Skin epidermis (tissue), 12 donors: ENCODE data around the gene ZSWIM1.

Experiments
- H3K27ac ChIP-seq, 21 experiments: fragments of 200-600 bp; sonication (generic) in 11 of 21; one replicate each; pipeline ENCODE4 v1.5.0; 2020; ENCODE audit warnings: mild to moderate bottlenecking in 3 of 21, inconsistent platforms in 2 of 21, moderate library complexity in 2 of 21
- H3K4me3 ChIP-seq, 7 experiments: fragments of 200-600 bp; sonication (generic) in 2 of 7; one replicate each; pipeline ENCODE4 v1.5.0; 2020; ENCODE audit warnings: inconsistent platforms in 2 of 7, mild to moderate bottlenecking in 2 of 7, moderate library complexity in 1 of 7

Gene ZSWIM1

DNA sequence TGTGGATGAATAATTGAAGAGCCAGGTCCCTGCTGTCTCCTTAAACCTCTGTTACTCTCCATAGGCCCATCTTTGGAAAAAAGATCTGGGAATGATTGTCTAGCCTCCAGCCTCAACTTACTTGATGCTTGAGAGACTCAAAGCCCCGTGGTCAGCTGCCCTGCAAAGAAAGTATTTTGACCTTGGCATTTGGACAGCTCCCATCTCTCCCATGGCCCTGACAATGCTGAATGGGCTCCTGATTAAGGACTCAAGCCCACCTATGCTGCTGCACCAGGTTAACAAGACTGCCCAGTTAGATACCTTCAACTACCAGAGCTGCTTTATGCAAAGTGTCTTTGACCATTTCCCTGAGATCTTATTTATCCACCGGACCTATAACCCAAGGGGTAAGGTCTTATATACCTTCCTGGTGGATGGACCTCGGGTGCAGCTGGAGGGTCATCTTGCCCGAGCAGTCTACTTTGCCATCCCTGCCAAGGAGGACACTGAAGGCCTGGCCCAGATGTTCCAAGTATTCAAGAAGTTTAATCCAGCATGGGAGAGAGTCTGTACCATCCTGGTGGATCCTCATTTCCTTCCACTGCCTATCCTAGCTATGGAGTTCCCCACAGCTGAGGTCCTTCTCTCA is 1.6 kb downstream of the ZSWIM1 start:
- Histone ChIP-seq H3K4me3 (no peak overlapping the region), H3K27ac (no peak overlapping the region)

DNA sequence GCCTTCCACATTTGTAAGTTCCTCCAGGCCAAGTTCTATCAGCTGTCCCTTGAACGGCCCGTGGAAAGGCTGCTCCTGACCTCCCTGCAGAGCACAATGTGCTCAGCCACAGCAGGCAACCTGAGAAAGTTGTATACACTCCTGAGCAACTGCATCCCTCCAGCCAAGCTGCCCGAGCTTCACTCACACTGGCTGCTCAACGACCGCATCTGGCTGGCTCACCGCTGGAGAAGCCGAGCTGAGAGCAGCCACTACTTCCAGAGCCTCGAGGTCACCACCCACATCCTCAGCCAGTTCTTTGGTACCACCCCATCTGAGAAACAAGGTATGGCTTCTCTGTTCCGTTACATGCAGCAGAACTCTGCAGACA is 2.1 kb downstream of the ZSWIM1 start:
- Histone ChIP-seq H3K4me3 (no peak overlapping the region), H3K27ac (no peak overlapping the region)

DNA sequence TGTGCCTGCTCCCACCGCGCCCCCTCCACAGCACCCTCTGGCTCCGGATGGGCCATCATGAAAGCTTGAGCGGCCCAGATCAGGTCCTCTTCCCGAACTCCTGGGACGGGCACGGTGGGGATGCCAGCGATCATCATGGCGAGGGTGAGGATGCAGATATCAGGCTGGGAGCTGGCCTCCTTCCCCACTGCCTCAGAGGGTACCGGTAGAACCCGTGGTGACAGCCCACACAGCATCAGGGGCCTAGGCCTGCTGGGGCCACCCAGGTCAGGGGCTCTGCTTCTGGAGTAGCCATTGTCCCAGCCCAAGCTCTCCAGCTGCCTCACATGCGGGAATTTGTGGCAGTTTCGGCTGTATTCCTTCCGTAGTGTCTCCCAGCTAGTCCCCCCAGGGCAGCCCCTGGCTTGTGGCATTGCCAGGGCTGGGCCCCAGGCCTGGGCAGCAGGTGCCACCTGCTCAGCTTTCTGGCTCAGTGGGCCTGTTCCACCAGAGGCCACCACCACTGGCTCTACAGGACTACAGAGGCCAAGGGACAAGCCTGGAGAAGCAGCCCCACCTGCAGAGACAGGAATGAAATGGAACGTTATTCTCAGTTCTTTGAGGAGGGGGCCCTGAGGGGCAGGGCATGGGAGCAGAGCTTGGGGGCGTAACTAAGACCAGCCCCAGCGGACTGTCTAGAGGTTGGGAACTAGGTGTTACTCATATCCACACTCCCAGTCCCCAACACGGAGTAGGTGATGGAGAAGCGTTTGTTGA is 5.7 kb downstream of the ZSWIM1 start:
- H3K4me3 ChIP-seq, result no peak overlapping the region
- no peak overlapping the region for H3K27ac ChIP-seq

DNA sequence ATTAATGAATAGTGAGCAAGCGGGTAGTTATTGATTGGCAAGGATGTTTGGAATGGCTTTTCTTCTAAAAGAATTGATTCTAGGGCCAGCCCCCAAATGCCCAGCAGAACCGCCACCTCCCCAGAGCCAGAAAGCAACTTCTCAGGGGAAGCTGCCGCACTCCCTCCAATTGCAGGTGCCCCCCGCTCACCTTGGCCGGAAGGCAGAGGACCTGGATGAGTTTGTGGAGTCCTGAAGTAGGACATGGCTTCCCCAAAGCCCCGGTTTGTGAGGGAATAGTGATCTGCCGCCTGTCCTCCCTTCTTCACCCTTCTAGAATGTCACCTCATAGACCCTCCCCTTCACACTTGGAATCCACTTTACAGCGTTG is 6.3 kb downstream of the ZSWIM1 start, which contains the start of gene SPATA25:
TSS of gene SPATA25 (minus strand) at position 277 of the 370 bp plus-strand sequence. CDS start at position 245, 32 bp downstream.
- Histone ChIP-seq H3K27ac (no peak within 1 kb of the TSS), H3K4me3 (no peak within 1 kb of the TSS)

DNA sequence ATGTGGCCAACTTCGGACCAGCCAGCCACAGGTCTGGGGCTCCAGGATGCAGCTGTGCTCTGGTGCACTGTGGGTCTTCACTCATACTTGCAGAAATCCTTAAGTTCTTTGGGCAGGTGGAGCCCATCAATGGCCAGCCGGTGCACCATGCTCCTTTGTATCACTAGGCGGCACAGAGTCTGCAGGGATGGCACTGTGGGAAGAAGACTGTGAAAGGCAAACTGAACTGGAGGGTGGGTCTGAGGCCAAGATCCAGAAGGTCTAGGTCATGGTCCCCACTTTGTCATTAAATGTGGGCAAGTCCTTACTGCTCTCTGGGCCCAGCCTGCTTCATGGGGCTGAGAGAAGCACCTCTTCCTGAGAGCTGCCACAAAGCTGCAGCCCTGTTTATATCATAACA is 7.7 kb downstream of the ZSWIM1 start:
- H3K27ac ChIP-seq, result no peak overlapping the region

DNA sequence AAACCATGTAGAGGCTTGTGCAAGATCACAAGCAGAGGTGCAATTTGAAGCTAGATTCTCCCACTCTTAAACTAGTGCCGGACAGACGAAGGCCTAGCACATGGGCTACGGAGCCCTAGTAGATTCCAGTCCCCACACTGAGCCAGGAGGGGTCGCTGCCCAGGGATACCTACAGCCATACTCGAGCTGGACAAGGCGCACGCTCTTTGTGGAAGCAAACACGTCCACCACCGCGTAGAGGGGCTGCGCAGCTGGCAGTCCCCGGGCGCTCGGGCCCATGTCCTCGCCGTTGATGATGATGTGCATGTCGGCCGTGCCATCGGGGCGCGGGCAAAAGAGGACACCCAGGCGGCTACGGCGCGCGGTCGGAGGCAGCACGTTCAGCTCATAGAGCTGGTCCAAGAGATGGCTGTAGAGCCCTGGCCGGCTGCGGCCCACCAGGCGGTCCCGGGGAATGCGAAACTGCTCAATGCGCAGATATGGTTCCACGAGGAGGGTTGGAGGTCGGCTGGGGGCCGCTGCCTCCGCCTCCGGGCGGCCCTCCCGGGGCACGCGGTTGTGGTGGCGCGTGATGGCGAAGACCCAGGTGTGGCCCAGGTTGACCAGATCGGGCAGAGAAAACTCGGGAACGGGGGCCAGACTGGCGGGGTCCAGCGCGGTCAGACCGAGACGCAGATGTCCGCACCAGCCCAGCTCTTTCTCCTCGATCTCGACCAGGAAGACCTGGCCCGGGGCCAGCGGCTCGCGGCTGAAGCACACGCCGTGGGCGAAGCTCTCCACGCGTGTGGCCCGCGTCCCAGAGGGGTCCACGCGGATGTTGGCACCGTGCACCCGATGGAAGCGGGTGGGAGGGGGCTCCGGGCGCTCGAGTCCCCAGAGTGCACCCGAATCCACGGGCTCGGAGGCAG is 9.3 kb downstream of the ZSWIM1 start:
- Histone ChIP-seq H3K27ac (peak overlapping the region; percentile 36 to 92 (median 78)), H3K4me3 (peak overlapping the region; percentile 53 to 93 (median 78))

More for the DNA sequence above, 7.7 kb downstream of the ZSWIM1 start:
- H3K4me3 ChIP-seq, result no peak overlapping the region

DNA sequence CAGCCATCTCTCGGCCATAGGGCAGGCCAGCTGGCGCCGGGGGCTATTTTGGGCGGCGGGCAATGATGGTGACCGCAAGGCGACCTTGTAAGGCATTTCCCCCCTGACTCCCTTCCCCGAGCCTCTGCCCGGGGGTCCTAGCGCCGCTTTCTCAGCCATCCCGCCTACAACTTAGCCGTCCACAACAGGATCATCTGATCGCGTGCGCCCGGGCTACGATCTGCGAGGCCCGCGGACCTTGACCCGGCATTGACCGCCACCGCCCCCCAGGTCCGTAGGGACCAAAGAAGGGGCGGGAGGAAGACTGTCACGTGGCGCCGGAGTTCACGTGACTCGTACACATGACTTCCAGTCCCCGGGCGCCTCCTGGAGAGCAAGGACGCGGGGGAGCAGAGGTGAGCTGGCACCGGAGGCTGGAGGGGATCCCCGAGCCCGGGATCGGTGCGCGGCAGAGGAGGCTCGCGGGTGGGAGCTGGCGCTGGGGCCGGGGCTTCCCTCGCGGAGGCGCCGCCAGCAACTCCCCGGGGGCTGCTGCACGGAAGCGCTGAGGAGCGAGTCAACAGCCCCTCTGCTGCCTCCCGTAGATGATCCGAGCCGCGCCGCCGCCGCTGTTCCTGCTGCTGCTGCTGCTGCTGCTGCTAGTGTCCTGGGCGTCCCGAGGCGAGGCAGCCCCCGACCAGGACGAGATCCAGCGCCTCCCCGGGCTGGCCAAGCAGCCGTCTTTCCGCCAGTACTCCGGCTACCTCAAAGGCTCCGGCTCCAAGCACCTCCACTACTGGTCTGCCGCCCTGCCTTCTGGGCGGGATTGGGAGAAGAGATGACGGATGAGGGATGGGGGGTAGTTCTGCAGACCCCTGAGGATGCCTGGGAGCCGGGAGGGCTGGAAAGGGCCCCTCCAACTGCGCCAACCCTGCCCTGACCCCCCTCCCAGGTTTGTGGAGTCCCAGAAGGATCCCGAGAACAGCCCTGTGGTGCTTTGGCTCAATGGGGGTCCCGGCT is 10.3 kb downstream of the ZSWIM1 start, which contains the start of the genes CTSA and NEURL2:
TSS of gene CTSA (plus strand) at position 351 of the 999 bp plus-strand sequence. CDS start at position 585, 234 bp downstream.
TSS of gene NEURL2 (minus strand) at position 224 of the 999 bp plus-strand sequence. CDS start at position 7, 217 bp downstream.
- Histone ChIP-seq H3K27ac (peak within 1 kb of the TSS; percentile 36 to 92 (median 78)), H3K4me3 (peak within 1 kb of the TSS; percentile 53 to 93 (median 78))

DNA sequence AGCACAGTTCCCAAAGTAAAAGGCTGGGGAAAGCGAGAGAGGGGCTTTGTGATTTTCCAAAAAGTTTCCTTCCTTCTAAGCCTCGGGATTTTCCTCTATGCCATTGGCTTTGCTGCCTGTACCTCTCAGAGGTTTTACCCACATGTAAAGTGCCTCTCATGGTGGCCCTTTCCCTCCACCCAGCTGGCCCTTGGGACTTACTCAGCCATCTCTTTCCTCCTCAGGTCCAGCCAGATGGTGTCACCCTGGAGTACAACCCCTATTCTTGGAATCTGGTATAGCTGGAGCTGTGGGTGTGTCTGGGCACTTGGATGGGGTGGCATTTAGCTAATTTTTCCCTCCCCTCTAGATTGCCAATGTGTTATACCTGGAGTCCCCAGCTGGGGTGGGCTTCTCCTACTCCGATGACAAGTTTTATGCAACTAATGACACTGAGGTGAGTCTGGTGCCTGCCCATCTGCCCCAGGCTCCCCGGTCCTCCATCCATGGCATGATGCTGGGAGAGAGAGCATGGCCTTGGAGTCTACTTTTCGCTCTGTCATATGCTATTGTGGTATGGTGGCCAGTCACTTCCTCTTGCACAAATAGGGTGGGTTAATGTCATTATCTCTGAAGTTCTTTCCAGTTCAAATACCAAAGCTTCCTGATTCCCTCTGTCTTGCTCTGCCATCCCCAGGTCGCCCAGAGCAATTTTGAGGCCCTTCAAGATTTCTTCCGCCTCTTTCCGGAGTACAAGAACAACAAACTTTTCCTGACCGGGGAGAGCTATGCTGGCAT is 11.2 kb downstream of the ZSWIM1 start:
- Histone ChIP-seq H3K27ac (peak overlapping the region in 15 of 21 experiments; percentile 63 to 92 (median 82)), H3K4me3 (peak overlapping the region; percentile 53 to 93 (median 78))

DNA sequence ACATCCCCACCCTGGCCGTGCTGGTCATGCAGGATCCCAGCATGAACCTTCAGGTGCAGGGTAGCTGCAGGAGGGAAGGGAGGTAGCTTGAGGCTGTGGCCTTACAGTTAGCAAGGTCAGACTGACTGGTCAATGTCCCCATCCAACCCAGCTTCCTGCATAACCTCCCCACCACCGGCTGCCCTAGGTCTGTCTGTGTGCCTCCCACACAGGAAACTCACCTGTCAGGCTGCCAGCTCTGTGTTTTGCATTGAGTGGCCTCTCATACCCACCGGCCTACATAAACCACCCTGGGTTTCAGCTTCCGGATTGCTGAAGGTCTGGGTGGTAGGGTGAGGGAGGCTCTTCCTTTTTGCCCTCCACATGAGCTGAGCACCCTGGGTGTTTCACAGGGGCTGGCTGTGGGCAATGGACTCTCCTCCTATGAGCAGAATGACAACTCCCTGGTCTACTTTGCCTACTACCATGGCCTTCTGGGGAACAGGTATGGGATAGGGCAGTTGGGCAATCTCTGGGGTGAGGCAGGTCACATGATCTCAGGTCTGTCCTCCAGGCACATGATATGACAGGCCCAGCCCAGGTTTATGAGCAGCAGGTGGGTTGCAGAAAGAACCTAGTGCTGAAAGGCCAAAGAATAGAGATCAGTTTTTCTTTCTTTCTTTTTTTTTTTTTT is 11.9 kb downstream of the ZSWIM1 start:
- H3K27ac ChIP-seq, result peak overlapping the region in 8 of 21 experiments; percentile 7 to 92 (median 36)
- H3K4me3 ChIP-seq, result peak overlapping the region in 1 of 7 experiments; percentile 78

DNA sequence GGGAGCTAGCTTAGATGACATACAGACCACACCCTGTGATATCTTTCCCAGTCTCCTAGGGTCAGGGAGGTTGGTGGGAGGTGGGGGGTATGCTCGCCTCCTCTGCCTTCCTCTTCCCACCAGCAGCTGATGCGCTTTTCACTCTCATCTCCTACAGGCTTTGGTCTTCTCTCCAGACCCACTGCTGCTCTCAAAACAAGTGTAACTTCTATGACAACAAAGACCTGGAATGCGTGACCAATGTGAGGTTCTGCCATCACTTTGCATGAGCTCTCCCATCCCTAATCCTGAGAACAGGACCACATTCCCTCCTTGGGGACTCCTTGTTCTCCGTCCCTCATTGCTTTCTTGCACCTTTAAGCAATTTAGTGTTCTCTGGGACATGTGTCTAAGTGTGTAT is 12.8 kb downstream of the ZSWIM1 start:
- H3K27ac ChIP-seq, result peak overlapping the region in 2 of 21 experiments; percentile 25 to 31
- no peak overlapping the region for H3K4me3 ChIP-seq

DNA sequence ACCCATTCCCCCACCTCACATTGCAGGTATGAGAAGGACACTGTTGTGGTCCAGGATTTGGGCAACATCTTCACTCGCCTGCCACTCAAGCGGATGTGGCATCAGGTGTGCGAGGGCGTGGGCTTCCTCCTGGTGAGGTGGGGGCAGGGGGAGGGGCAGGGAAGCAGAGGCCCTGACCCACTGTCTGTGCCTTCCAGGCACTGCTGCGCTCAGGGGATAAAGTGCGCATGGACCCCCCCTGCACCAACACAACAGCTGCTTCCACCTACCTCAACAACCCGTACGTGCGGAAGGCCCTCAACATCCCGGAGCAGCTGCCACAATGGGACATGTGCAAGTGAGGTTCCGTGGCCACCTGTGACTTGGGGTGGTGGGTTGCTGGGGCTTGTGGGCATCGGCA is 13.8 kb downstream of the ZSWIM1 start:
- H3K4me3 ChIP-seq, result no peak overlapping the region

DNA sequence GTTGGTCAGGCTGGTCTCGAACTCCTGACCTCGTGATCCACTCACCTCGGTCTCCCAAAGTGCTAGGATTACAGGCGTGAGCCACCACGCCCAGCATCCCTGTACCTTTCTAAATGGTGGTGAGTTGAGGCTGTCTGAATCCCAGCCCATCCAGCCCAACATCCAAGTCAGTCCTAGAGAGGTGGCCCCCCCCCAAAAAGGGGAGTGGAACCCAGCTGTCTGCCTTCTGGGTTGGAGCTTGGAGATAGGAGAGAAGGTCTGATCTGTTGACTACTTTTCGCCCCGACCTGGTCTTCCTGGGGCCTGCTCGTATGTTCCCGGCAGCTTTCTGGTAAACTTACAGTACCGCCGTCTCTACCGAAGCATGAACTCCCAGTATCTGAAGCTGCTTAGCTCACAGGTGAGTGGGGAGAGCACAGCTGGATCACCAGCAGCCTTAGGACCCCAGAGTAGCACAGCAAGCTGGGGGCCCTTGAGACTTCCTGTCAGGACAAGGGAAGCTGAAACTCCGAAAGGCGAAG is 15.7 kb downstream of the ZSWIM1 start:
- no peak overlapping the region for H3K27ac ChIP-seq

More for the DNA sequence above, 13.8 kb downstream of the ZSWIM1 start:
- peak overlapping the region in 1 of 21 experiments; percentile 30 for H3K27ac ChIP-seq

DNA sequence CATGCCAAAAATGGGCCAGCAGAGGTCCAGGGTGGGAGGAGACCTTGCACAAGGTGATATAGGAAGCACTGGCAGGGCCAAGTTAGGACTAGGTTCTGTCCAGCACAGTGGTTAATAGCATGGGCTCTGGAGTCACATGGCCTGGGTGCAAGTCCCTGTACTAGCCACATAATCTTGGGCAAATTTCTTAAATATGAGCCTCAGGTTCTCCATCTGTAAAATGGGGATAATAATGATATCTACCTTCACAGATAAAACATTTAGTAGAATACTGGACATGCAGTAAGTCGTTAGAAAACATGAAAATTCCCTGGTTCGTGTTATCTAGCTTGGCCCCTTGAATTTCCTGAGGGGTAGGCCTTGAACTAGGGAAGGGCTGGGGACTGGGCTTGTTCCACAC is 16.3 kb downstream of the ZSWIM1 start:
- Histone ChIP-seq H3K27ac (no peak overlapping the region), H3K4me3 (no peak overlapping the region)

More for the DNA sequence above, 15.7 kb downstream of the ZSWIM1 start:
- no peak overlapping the region for H3K4me3 ChIP-seq

DNA sequence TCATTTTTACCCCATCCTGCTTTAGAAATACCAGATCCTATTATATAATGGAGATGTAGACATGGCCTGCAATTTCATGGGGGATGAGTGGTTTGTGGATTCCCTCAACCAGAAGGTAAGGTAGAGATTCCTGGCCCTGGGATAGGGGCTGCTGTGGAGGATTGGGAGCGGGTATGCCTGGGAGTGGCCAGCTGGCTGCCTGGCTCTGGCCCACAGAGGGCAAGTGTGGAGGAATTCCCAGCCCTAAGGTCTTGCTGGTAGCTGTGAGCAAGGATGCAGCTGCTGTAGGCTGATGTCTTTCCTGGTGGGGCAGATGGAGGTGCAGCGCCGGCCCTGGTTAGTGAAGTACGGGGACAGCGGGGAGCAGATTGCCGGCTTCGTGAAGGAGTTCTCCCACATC is 16.7 kb downstream of the ZSWIM1 start:
- Histone ChIP-seq H3K27ac (no peak overlapping the region), H3K4me3 (no peak overlapping the region)

DNA sequence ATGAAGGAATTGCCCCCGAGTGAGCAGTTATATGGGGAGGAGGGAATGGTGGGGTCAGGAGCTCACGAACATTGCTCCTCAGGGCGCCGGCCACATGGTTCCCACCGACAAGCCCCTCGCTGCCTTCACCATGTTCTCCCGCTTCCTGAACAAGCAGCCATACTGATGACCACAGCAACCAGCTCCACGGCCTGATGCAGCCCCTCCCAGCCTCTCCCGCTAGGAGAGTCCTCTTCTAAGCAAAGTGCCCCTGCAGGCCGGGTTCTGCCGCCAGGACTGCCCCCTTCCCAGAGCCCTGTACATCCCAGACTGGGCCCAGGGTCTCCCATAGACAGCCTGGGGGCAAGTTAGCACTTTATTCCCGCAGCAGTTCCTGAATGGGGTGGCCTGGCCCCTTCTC is 17.3 kb downstream of the ZSWIM1 start:
- Histone ChIP-seq H3K4me3 (no peak overlapping the region), H3K27ac (no peak overlapping the region)

DNA sequence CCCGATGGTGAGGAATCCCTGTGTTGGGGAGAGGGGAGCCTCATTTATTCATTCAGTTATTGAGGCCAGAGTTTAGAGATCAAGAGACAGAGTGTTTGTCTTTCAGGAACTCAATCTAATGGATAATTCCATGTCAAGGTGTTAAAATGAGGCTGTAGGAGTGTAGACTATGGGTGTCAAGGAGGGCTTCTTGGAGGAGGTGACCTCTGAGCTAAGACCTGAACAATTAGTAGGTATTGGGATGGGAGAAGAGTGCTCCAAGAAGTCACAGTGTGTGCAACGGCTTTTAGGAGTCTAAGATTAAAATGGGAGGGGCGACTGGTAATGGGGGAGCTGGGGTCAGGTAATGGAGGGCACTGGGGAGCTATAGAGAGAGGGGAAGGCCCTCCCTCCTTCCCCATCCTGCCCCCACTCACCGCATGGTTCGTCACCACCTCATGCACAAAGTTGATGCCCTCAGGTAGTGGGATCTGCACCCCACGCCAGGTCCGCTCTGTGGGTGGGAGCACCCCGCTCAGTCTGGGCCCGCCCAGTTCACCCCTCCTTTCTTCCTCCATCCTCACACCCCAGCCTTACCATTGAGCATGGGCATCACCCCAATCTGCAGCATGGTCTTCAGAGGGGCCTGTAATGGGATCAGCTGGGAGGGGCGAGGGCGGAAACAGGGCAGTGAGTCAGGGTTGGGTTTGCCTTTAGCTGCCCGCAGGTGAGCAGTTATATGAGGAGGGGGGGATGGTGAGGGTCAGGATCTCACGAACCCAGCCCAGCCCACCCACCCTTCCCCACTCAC is 18.2 kb downstream of the ZSWIM1 start:
- no peak overlapping the region for H3K4me3 ChIP-seq

More for the DNA sequence above, 18.2 kb downstream of the ZSWIM1 start:
- H3K27ac ChIP-seq, result no peak overlapping the region
